Measurements from ENCODE around the gene CYP11A1. TPM values are rescaled to one million over a fixed set of nuclear protein-coding genes. Genes with fewer than 3 reads are reported as not detected.

Gene CYP11A1
- total RNA-seq, 1 donor from 2014 or later = not detected

GRCh38 chr15:74337607-74338211 is 29.7 kb downstream of the CYP11A1 start:
- H3K4me3 ChIP-seq (ENCODE audit: low read depth, low read length) = no peak overlapping the region
- no peaks in the 10 kb centered on the region for H3K27me3 ChIP-seq (ENCODE audit: control insufficient read depth, insufficient read depth, low read length)
- no peak for TF ChIP-seq CTCF (IDR thresholded peaks at IDR 0.05; ENCODE audit: insufficient read depth, low read length, severe bottlenecking)
- FAIRE-seq = peak; percentile 58
- H3K36me3 ChIP-seq (ENCODE audit: control insufficient read depth, insufficient read depth, low read length) = no peaks in the 10 kb centered on the region
- DNase-seq (ENCODE audit: low read depth) = no peak

- DNase-seq (ENCODE audit: low read depth) (no peak), FAIRE-seq (no peak)
- H3K4me3 ChIP-seq (ENCODE audit: low read depth, low read length) = no peak overlapping the region
- no peak for TF ChIP-seq CTCF (IDR thresholded peaks at IDR 0.05; ENCODE audit: insufficient read depth, low read length, severe bottlenecking)
- H3K27me3 ChIP-seq (ENCODE audit: control insufficient read depth, insufficient read depth, low read length) = no peaks in the 10 kb centered on the region
- H3K36me3 ChIP-seq (ENCODE audit: control insufficient read depth, insufficient read depth, low read length) = no peaks in the 10 kb centered on the region
Observed at GRCh38 chr15:74337146-74337545, 30.3 kb downstream of the CYP11A1 start.

- H3K36me3 ChIP-seq (ENCODE audit: control insufficient read depth, insufficient read depth, low read length) = no peaks in the 10 kb centered on the region
- H3K27me3 ChIP-seq (ENCODE audit: control insufficient read depth, insufficient read depth, low read length) = no peaks in the 10 kb centered on the region
- TF ChIP-seq CTCF (IDR thresholded peaks at IDR 0.05; ENCODE audit: insufficient read depth, low read length, severe bottlenecking) = no peak
- no peak overlapping the region for H3K4me3 ChIP-seq (ENCODE audit: low read depth, low read length)
- FAIRE-seq (no peak), DNase-seq (ENCODE audit: low read depth) (peak; percentile 48)
Observed at GRCh38 chr15:74336061-74337005, 31.1 kb downstream of the CYP11A1 start.

GRCh38 chr15:74335396-74335795 is 32.0 kb downstream of the CYP11A1 start:
- H3K4me3 ChIP-seq (ENCODE audit: low read depth, low read length) = no peak overlapping the region
- no peak for FAIRE-seq
- no peak for TF ChIP-seq CTCF (IDR thresholded peaks at IDR 0.05; ENCODE audit: insufficient read depth, low read length, severe bottlenecking)
- no peaks in the 10 kb centered on the region for H3K36me3 ChIP-seq (ENCODE audit: control insufficient read depth, insufficient read depth, low read length)
- DNase-seq (ENCODE audit: low read depth) = no peak
- H3K27me3 ChIP-seq (ENCODE audit: control insufficient read depth, insufficient read depth, low read length) = no peaks in the 10 kb centered on the region

GRCh38 chr15:74334127-74334526 is 33.3 kb downstream of the CYP11A1 start:
- no peak for DNase-seq (ENCODE audit: low read depth)
- TF ChIP-seq CTCF (IDR thresholded peaks at IDR 0.05; ENCODE audit: insufficient read depth, low read length, severe bottlenecking) = no peak
- peak; percentile 93 for FAIRE-seq
- Histone ChIP-seq H3K27me3 (ENCODE audit: control insufficient read depth, insufficient read depth, low read length) (no peaks in the 10 kb centered on the region), H3K4me3 (ENCODE audit: low read depth, low read length) (no peak overlapping the region), H3K36me3 (ENCODE audit: control insufficient read depth, insufficient read depth, low read length) (no peaks in the 10 kb centered on the region)
